HepG2 (cell line): ENCODE measurements around the gene TCEANC2.

Source experiments
- BRF2 ChIP-seq: sonication (generic); formaldehyde crosslinking; IDR thresholded peaks from 2 replicates; pipeline ENCODE4 v1.8.1; 2022; ENCODE audit warnings: mild to moderate bottlenecking, missing genetic modification reagents
- EP300 ChIP-seq, 3 experiments: sonication (generic) in 1 of 3; formaldehyde crosslinking in 1 of 3; IDR thresholded peaks; 2 replicates each; pipeline versions ENCODE4 v1.5.1 to v1.6.1; 2011 to 2020; ENCODE audit warnings: low read depth in 2 of 3, low read length in 2 of 3, borderline replicate concordance in 1 of 3, improper control_type of control experiment in 1 of 3, mild to moderate bottlenecking in 1 of 3, missing genetic modification reagents in 1 of 3, moderate library complexity in 1 of 3
- FOSL1 ChIP-seq: sonication (generic); formaldehyde crosslinking; IDR thresholded peaks from 2 replicates; pipeline ENCODE4 v1.9.0; 2021; ENCODE audit warnings: missing genetic modification reagents, borderline replicate concordance
- GABPA ChIP-seq, 2 experiments: IDR thresholded peaks; 2 replicates each; pipeline ENCODE4 v1.6.1; 2011 to 2016; ENCODE audit warnings: low read depth in 2 of 2, low read length in 1 of 2, missing biosample characterization in 1 of 2, missing genetic modification characterization in 1 of 2
- NFE2L2 ChIP-seq: fragments of 150-350 bp; IDR thresholded peaks from 2 replicates; pipeline ENCODE4 v1.6.1; 2014; ENCODE audit warnings: low read length
- PREB ChIP-seq: sonication (generic); formaldehyde crosslinking; IDR thresholded peaks from 2 replicates; pipeline ENCODE4 v1.4.0; 2020; ENCODE audit warnings: missing genetic modification reagents
- TBL1XR1 ChIP-seq: fragments of 150-350 bp; IDR thresholded peaks from 2 replicates; pipeline ENCODE4 v1.6.1; 2014; ENCODE audit warnings: borderline replicate concordance, low read length; ENCODE audit not compliant: partially characterized antibody
- TCF7L2 ChIP-seq: IDR thresholded peaks from 2 replicates; pipeline ENCODE4 v1.6.1; 2011; ENCODE audit warnings: mild to moderate bottlenecking, low read depth, low read length, moderate library complexity
- ZBTB8A ChIP-seq: sonication (generic); formaldehyde crosslinking; IDR thresholded peaks from 2 replicates; pipeline ENCODE4 v1.4.0; 2020; ENCODE audit warnings: mild to moderate bottlenecking, low read depth, missing genetic modification reagents, borderline replicate concordance
- ZNF274 ChIP-seq: sonication (generic); formaldehyde crosslinking; IDR thresholded peaks from 2 replicates; pipeline ENCODE4 v1.5.1; 2020; ENCODE audit warnings: mild to moderate bottlenecking, missing genetic modification reagents
- TF ChIP-seq, protein P1 (sequence below), 2 experiments: IDR thresholded peaks; 2 replicates each; pipeline ENCODE4 v1.6.1; 2011 to 2012; ENCODE audit warnings: low read length in 2 of 2, borderline replicate concordance in 1 of 2, low read depth in 1 of 2, mild to moderate bottlenecking in 1 of 2, moderate library complexity in 1 of 2
- TF ChIP-seq, protein P2 (sequence below): sonication (generic); formaldehyde crosslinking; IDR thresholded peaks from 2 replicates; pipeline ENCODE4 v1.5.1; 2020; ENCODE audit warnings: mild to moderate bottlenecking, missing genetic modification reagents, moderate library complexity

GRCh38 chr1:54151013-54151412 lies 97.6 kb downstream of the TCEANC2 start:
- TF ChIP-seq GABPA (IDR thresholded peaks at IDR 0.05; ENCODE audit: low read depth, low read length) = no peak
- no peak for TF ChIP-seq GABPA (CRISPR knock-in tag; IDR thresholded peaks at IDR 0.05; ENCODE audit: low read depth)
- TF ChIP-seq TBL1XR1 = no peak
- TF ChIP-seq, protein P1, sequence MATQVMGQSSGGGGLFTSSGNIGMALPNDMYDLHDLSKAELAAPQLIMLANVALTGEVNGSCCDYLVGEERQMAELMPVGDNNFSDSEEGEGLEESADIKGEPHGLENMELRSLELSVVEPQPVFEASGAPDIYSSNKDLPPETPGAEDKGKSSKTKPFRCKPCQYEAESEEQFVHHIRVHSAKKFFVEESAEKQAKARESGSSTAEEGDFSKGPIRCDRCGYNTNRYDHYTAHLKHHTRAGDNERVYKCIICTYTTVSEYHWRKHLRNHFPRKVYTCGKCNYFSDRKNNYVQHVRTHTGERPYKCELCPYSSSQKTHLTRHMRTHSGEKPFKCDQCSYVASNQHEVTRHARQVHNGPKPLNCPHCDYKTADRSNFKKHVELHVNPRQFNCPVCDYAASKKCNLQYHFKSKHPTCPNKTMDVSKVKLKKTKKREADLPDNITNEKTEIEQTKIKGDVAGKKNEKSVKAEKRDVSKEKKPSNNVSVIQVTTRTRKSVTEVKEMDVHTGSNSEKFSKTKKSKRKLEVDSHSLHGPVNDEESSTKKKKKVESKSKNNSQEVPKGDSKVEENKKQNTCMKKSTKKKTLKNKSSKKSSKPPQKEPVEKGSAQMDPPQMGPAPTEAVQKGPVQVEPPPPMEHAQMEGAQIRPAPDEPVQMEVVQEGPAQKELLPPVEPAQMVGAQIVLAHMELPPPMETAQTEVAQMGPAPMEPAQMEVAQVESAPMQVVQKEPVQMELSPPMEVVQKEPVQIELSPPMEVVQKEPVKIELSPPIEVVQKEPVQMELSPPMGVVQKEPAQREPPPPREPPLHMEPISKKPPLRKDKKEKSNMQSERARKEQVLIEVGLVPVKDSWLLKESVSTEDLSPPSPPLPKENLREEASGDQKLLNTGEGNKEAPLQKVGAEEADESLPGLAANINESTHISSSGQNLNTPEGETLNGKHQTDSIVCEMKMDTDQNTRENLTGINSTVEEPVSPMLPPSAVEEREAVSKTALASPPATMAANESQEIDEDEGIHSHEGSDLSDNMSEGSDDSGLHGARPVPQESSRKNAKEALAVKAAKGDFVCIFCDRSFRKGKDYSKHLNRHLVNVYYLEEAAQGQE (IDR thresholded peaks at IDR 0.05; ENCODE audit: borderline replicate concordance in 1 of 2, low read depth in 1 of 2, low read length in 2 of 2) = no peak
- TF ChIP-seq, protein P2, sequence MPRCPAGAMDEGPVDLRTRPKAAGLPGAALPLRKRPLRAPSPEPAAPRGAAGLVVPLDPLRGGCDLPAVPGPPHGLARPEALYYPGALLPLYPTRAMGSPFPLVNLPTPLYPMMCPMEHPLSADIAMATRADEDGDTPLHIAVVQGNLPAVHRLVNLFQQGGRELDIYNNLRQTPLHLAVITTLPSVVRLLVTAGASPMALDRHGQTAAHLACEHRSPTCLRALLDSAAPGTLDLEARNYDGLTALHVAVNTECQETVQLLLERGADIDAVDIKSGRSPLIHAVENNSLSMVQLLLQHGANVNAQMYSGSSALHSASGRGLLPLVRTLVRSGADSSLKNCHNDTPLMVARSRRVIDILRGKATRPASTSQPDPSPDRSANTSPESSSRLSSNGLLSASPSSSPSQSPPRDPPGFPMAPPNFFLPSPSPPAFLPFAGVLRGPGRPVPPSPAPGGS (CRISPR knock-in tag) = no peak
- TF ChIP-seq BRF2 (CRISPR knock-in tag) = no peak
- no peak for TF ChIP-seq ZBTB8A (CRISPR knock-in tag)
- TF ChIP-seq FOSL1 (CRISPR knock-in tag) = no peak
- no peak for TF ChIP-seq NFE2L2
- no peak for TF ChIP-seq ZNF274 (CRISPR knock-in tag)
- TF ChIP-seq TCF7L2 = no peak
- TF ChIP-seq EP300 (IDR thresholded peaks at IDR 0.05; ENCODE audit: low read depth in 2 of 2, low read length in 2 of 2) = no peak
- no peak for TF ChIP-seq EP300 (CRISPR knock-in tag; IDR thresholded peaks at IDR 0.05; ENCODE audit: borderline replicate concordance)
- no peak for TF ChIP-seq PREB (CRISPR knock-in tag)
